OCI-LY3 (cell line): Measurements from ENCODE around the gene GCK.

Source experiments
- H2AFZ ChIP-seq: fragments of 200-600, 300-600 bp; shearing (Covaris generic); 2 replicates; pipeline ENCODE4 v1.6.0; 2014; ENCODE audit warnings: antibody characterized with exemption, low read depth, low read length
- H3K27ac ChIP-seq: fragments of 200-600, 300-600 bp; sonication (generic); 2 replicates; pipeline ENCODE4 v1.5.1; 2014; ENCODE audit warnings: mild to moderate bottlenecking, low read length, moderate library complexity, mixed read lengths
- H3K27me3 ChIP-seq: fragments of 200-600, 300-600 bp; sonication (generic); 2 replicates; pipeline ENCODE4 v1.6.1; 2014; ENCODE audit warnings: low read depth, low read length, mixed read lengths
- H3K36me3 ChIP-seq: fragments of 200-600, 300-600 bp; sonication (generic); replicated peaks from 2 replicates; pipeline ENCODE3; 2014; ENCODE audit warnings: low read depth, low read length, mixed read lengths
- H3K4me1 ChIP-seq: fragments of 300-600, 200-600 bp; sonication (generic); 2 replicates; pipeline ENCODE4 v1.6.1; 2014; ENCODE audit warnings: low read length, mixed read lengths
- H3K4me2 ChIP-seq: fragments of 200-600, 300-600 bp; sonication (generic); 2 replicates; pipeline ENCODE4 v1.6.1; 2014; ENCODE audit warnings: low read length, mixed read lengths
- H3K4me3 ChIP-seq: fragments of 300-600, 200-600 bp; sonication (generic); 2 replicates; pipeline ENCODE4 v1.5.1; 2014; ENCODE audit warnings: antibody characterized with exemption, mild to moderate bottlenecking, low read length, moderate library complexity
- H3K79me2 ChIP-seq: fragments of 300-600, 200-600 bp; shearing (Covaris generic); 2 replicates; pipeline ENCODE4 v1.6.1; 2014; ENCODE audit warnings: mild to moderate bottlenecking, low read length, mixed read lengths
- H3K9ac ChIP-seq: fragments of 300-600, 200-600 bp; shearing (Covaris generic); 2 replicates; pipeline ENCODE4 v1.6.0; 2014; ENCODE audit warnings: mild to moderate bottlenecking, low read length, moderate library complexity
- H3K9me3 ChIP-seq: fragments of 200-600, 300-600 bp; shearing (Covaris generic); 2 replicates; pipeline ENCODE4 v1.6.1; 2014; ENCODE audit warnings: low read length, mixed read lengths; ENCODE audit not compliant: insufficient read depth
- H4K20me1 ChIP-seq: fragments of 200-600, 300-600 bp; sonication (generic); 2 replicates; pipeline ENCODE4 v1.6.1; 2016; ENCODE audit warnings: low read length, mixed read lengths; ENCODE audit not compliant: insufficient read depth
- EZH2phosphoT487 ChIP-seq: fragments of 200-600 bp; shearing (Covaris generic); IDR thresholded peaks from 2 replicates; pipeline ENCODE4 v1.6.1; 2018; ENCODE audit warnings: antibody characterized with exemption, mixed run types, low read depth
- TF ChIP-seq, protein P1 (sequence below): fragments of 200-600, 300-600 bp; sonication (generic); IDR thresholded peaks from 2 replicates; pipeline ENCODE4 v1.5.1; 2014; ENCODE audit warnings: antibody characterized with exemption, low read length, low read depth

Gene GCK

GRCh38 chr7:44161371-44161770 is 27.9 kb downstream of the GCK start:
- Histone ChIP-seq H3K9me3 (no peaks in the 10 kb centered on the region), H3K4me3 (no peak overlapping the region), H3K27me3 (no peaks in the 10 kb centered on the region), H3K79me2 (no peaks in the 10 kb centered on the region), H3K4me1 (no peaks in the 10 kb centered on the region), H3K27ac (no peak overlapping the region), H4K20me1 (no peaks in the 10 kb centered on the region), H3K36me3 (no peaks in the 10 kb centered on the region), H2AFZ (no peak overlapping the region), H3K4me2 (no peak overlapping the region), H3K9ac (no peak overlapping the region)
- TF ChIP-seq EZH2phosphoT487, result no peak
- TF ChIP-seq, protein P1, sequence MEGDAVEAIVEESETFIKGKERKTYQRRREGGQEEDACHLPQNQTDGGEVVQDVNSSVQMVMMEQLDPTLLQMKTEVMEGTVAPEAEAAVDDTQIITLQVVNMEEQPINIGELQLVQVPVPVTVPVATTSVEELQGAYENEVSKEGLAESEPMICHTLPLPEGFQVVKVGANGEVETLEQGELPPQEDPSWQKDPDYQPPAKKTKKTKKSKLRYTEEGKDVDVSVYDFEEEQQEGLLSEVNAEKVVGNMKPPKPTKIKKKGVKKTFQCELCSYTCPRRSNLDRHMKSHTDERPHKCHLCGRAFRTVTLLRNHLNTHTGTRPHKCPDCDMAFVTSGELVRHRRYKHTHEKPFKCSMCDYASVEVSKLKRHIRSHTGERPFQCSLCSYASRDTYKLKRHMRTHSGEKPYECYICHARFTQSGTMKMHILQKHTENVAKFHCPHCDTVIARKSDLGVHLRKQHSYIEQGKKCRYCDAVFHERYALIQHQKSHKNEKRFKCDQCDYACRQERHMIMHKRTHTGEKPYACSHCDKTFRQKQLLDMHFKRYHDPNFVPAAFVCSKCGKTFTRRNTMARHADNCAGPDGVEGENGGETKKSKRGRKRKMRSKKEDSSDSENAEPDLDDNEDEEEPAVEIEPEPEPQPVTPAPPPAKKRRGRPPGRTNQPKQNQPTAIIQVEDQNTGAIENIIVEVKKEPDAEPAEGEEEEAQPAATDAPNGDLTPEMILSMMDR, result no peak

GRCh38 chr7:44159824-44160630 is 29.2 kb downstream of the GCK start:
- Histone ChIP-seq H3K36me3 (no peaks in the 10 kb centered on the region), H3K4me1 (no peaks in the 10 kb centered on the region), H3K9ac (no peak overlapping the region), H3K9me3 (no peaks in the 10 kb centered on the region), H3K4me3 (no peak overlapping the region), H3K27ac (no peak overlapping the region), H3K27me3 (no peaks in the 10 kb centered on the region), H2AFZ (no peak overlapping the region), H4K20me1 (no peaks in the 10 kb centered on the region), H3K4me2 (no peak overlapping the region), H3K79me2 (no peaks in the 10 kb centered on the region)
- TF ChIP-seq EZH2phosphoT487, result no peak
- TF ChIP-seq, protein P1, result no peak

GRCh38 chr7:44158873-44159631 is 30.2 kb downstream of the GCK start:
- H3K27me3 ChIP-seq, result no peaks in the 10 kb centered on the region
- H3K4me2 ChIP-seq, result no peak overlapping the region
- H3K36me3 ChIP-seq, result no peaks in the 10 kb centered on the region

More at GRCh38 chr7:44158873-44159631, 30.2 kb downstream of the GCK start:
- H3K4me3 ChIP-seq, result no peak overlapping the region
- H3K79me2 ChIP-seq, result no peaks in the 10 kb centered on the region
- H3K9me3 ChIP-seq, result no peaks in the 10 kb centered on the region
- TF ChIP-seq EZH2phosphoT487, result no peak
- TF ChIP-seq, protein P1, result no peak
- no peaks in the 10 kb centered on the region for H3K4me1 ChIP-seq
- H2AFZ ChIP-seq, result no peak overlapping the region
- H3K9ac ChIP-seq, result no peak overlapping the region
- H4K20me1 ChIP-seq, result no peaks in the 10 kb centered on the region
- no peak overlapping the region for H3K27ac ChIP-seq
